Right lobe of liver (tissue), 6 donors: ENCODE measurements around the gene CPNE7. TPM values are rescaled to one million over a fixed set of nuclear protein-coding genes. Genes with fewer than 3 reads are reported as not detected.

Source experiments
- ATAC-seq, 4 donors: fragments of 200-7000 bp; cut with Tn5 transposase; one replicate each; pipeline ENCODE4 v1.9.1; 2020; ENCODE audit warnings: mild to moderate bottlenecking in 4 of 4, moderate library complexity in 4 of 4
- DNase-seq, 3 donors: peaks; one replicate each; pipeline ENCODE4 v3.0.0-alpha.2; 2020
- H3K27ac ChIP-seq, 3 donors: fragments of 200-600 bp; one replicate each; pipeline ENCODE4 v1.8.0; 2022
- H3K27me3 ChIP-seq, 2 donors: fragments of 200-600 bp; one replicate each; pipeline ENCODE4 v1.8.0; 2022
- H3K36me3 ChIP-seq, 4 donors: fragments of 200-600 bp; sonication (generic) in 1 of 4; one replicate each; pipeline versions ENCODE4 v1.5.1 to v1.8.0; 2017 to 2022; ENCODE audit warnings: control low read depth in 1 of 4
- H3K4me1 ChIP-seq, 4 donors: fragments of 200-600 bp; sonication (generic) in 1 of 4; one replicate each; pipeline versions ENCODE4 v1.5.1 to v1.8.0; 2017 to 2022; ENCODE audit warnings: control low read depth in 1 of 4
- H3K4me3 ChIP-seq, 3 donors: fragments of 200-600 bp; one replicate each; pipeline ENCODE4 v1.8.0; 2022
- H3K9me3 ChIP-seq, 4 donors: fragments of 200-600 bp; sonication (generic) in 1 of 4; one replicate each; pipeline versions ENCODE4 v1.5.1 to v1.8.0; 2017 to 2022; ENCODE audit warnings: control low read depth in 1 of 4
- CTCF ChIP-seq, 4 donors: fragments of 200-600 bp in 3 of 4; fragments of 450-650 bp in 1 of 4; IDR thresholded peaks; one replicate each; pipeline versions ENCODE4 v1.5.1 to v1.8.0; 2016 to 2022; ENCODE audit warnings: antibody characterized with exemption in 4 of 4, mild to moderate bottlenecking in 2 of 4
- POLR2A ChIP-seq: fragments of 450-650 bp; IDR thresholded peaks from one replicate; pipeline ENCODE4 v1.6.1; 2017; ENCODE audit warnings: antibody characterized with exemption, mild to moderate bottlenecking
- WGBS: methylation state at CpG from one replicate; pipeline ENCODE4 v1.1.6; 2018; ENCODE audit warnings: low coverage, low lambda C conversion rate; ENCODE audit not compliant: insufficient coverage; ENCODE audit errors: missing lambda C conversion rate; 5-methylcytosine and 5-hydroxymethylcytosine counted together
- intact Hi-C, 2 donors: fragments of 100-400 bp; cut with DNase I; formaldehyde crosslinking; loops; one replicate each; pipeline versions ENCODE4 v1.11.2 to v1.14.1; 2022
- long read RNA-seq: library from polyadenylated mRNA; unstranded; transcript quantifications from one replicate; pipeline ENCODE4 v2.0.0, GENCODE V29; 2019
- total RNA-seq, 6 experiments: library from RNA; depleted of rRNA in 2 of 6; stranded (reverse); fragments of >200 nt in 2 of 6; fragmentation: NEBNext Ultra II Directional in 3 of 6; extraction: Animal tissue kit (Norgen Biotek cat#: 25700) in 3 of 6; gene quantifications; one replicate each; pipeline versions ENCODE4 v1.1.0 to v1.2.4, GENCODE V29; 2016 to 2023
- donor health status: DM: no; HTN: yes; CAD: no.
- donor health status: DM: no; HTN: no; CAD: no.
- donor health status: DM: no; HTN: no; CAD: no.
- donor health status: DM: no; HTN: yes; CAD: no.
- donor health status: DM: no; HTN: yes; CAD: no.

CPNE7 gene
- 1 to 10 TPM in 2 of 6 experiments, under 1 TPM in 4; 0.33 to 3.7 (median 0.77) TPM for total RNA-seq
- long read RNA-seq, result 0 reads

- no peaks in the 10 kb centered on the region for H3K9me3 ChIP-seq
- intact Hi-C loops, result no loop called here
- no peaks in the 10 kb centered on the region for H3K27me3 ChIP-seq
- DNase-seq, result no peak
- no CpG with 5 or more reads among the region's 103 CpGs for WGBS
- no peak for ATAC-seq
- peaks cover 0 to 10% (median 0%) of the 10 kb centered on the region in 4 donors for H3K4me1 ChIP-seq
- no peak for TF ChIP-seq CTCF (IDR thresholded peaks at IDR 0.05)
- no peak for TF ChIP-seq POLR2A
- no peak within 1 kb of the TSS for H3K4me3 ChIP-seq
- no peaks in the 10 kb centered on the region for H3K36me3 ChIP-seq
- no peak within 1 kb of the TSS for H3K27ac ChIP-seq
Measured at GRCh38 chr16:89575247-89576152, at the start of gene CPNE7. Gene CPNE7 (plus strand): TSS chr16:89575758. CDS start chr16:89575898, 140 bp downstream.

GRCh38 chr16:89529097-89529496, 46.5 kb upstream of the CPNE7 start:
- H3K27ac ChIP-seq, result no peak overlapping the region
- H3K27me3 ChIP-seq, result no peaks in the 10 kb centered on the region
- H3K36me3 ChIP-seq, result peaks cover 0 to 51% (median 20%) of the 10 kb centered on the region in 4 donors
- TF ChIP-seq CTCF (IDR thresholded peaks at IDR 0.05) (no peak), POLR2A (no peak)
- no peak overlapping the region for H3K4me3 ChIP-seq
- H3K4me1 ChIP-seq, result peaks cover 0 to 4% (median under 1%) of the 10 kb centered on the region in 4 donors
- intact Hi-C loops, result no loop called here
- 75% methylated on average over 8 of the region's 16 CpGs for WGBS
- ATAC-seq (no peak), DNase-seq (no peak)
- H3K9me3 ChIP-seq, result no peaks in the 10 kb centered on the region

GRCh38 chr16:89530401-89531381, 44.9 kb upstream of the CPNE7 start:
- 92% methylated on average over 16 of the region's 37 CpGs for WGBS
- Histone ChIP-seq H3K4me1 (peaks cover 0 to 18% (median 7%) of the 10 kb centered on the region in 4 donors), H3K36me3 (peaks cover 0 to 39% (median 20%) of the 10 kb centered on the region in 4 donors), H3K4me3 (no peak overlapping the region), H3K27ac (no peak overlapping the region), H3K27me3 (no peaks in the 10 kb centered on the region), H3K9me3 (no peaks in the 10 kb centered on the region)
- no peak for DNase-seq
- TF ChIP-seq POLR2A, result no peak
- intact Hi-C loops, result no loop called here
- ATAC-seq, result no peak

GRCh38 chr16:89531821-89532526, 43.6 kb upstream of the CPNE7 start:
- Histone ChIP-seq H3K36me3 (peaks cover 0 to 32% (median 13%) of the 10 kb centered on the region in 4 donors), H3K27ac (no peak overlapping the region), H3K4me1 (peaks cover 0 to 18% (median 7%) of the 10 kb centered on the region in 4 donors), H3K9me3 (no peaks in the 10 kb centered on the region), H3K27me3 (no peaks in the 10 kb centered on the region), H3K4me3 (no peak overlapping the region)
- TF ChIP-seq CTCF (IDR thresholded peaks at IDR 0.05) (no peak), POLR2A (no peak)
- no peak for DNase-seq
- ATAC-seq, result no peak
- intact Hi-C loops, result no loop called here
- 88% methylated on average over 6 of the region's 31 CpGs for WGBS
